Activated CD8-positive, alpha-beta memory T cell treated with anti-CD3 and anti-CD28 coated beads for 48 hours (primary cell): Measurements from ENCODE around the gene CAVIN1.
"Not testable (repeated sequence)": the region's sequence is repeated elsewhere in the genome, so short reads cannot be mapped to it uniquely, and the experiment has no call there.

ENCODE experiments used
- DNase-seq, 3 experiments: peaks; one replicate each; pipeline ENCODE4 v3.0.0-alpha.2; 2020; ENCODE audit warnings: low read depth in 2 of 3, low spot score in 2 of 3

Gene CAVIN1

GRCh38 chr17:42378959-42379594, 44.0 kb downstream of the CAVIN1 start:
- no peak for DNase-seq

- no peak for DNase-seq
Observed at GRCh38 chr17:42378359-42378958, 44.6 kb downstream of the CAVIN1 start.

- DNase-seq, result no peak
Observed at GRCh38 chr17:42373896-42374295, 49.2 kb downstream of the CAVIN1 start.

GRCh38 chr17:42372142-42372541, 50.9 kb downstream of the CAVIN1 start:
- no peak for DNase-seq

GRCh38 chr17:42368797-42369561, 54.1 kb downstream of the CAVIN1 start:
- DNase-seq, result not testable (repeated sequence)

GRCh38 chr17:42368310-42368709, 54.7 kb downstream of the CAVIN1 start:
- DNase-seq, result not testable (repeated sequence)

- DNase-seq, result not testable (repeated sequence)
Observed at GRCh38 chr17:42366176-42367023, 56.7 kb downstream of the CAVIN1 start.

- DNase-seq, result no peak
Observed at GRCh38 chr17:42365136-42365535, 57.9 kb downstream of the CAVIN1 start.

- DNase-seq, result no peak
Observed at GRCh38 chr17:42363767-42364585, 59.1 kb downstream of the CAVIN1 start.

GRCh38 chr17:42363231-42363630, 59.8 kb downstream of the CAVIN1 start:
- DNase-seq, result no peak

GRCh38 chr17:42362245-42362961, 60.7 kb downstream of the CAVIN1 start:
- no peak for DNase-seq

- no peak for DNase-seq
Observed at GRCh38 chr17:42361781-42362186, 61.3 kb downstream of the CAVIN1 start.

GRCh38 chr17:42360388-42360787, 62.7 kb downstream of the CAVIN1 start:
- not testable (repeated sequence) for DNase-seq

- DNase-seq, result no peak
Observed at GRCh38 chr17:42359133-42359532, 63.9 kb downstream of the CAVIN1 start.

GRCh38 chr17:42358434-42358833, 64.6 kb downstream of the CAVIN1 start:
- DNase-seq, result no peak

- DNase-seq, result no peak
Observed at GRCh38 chr17:42354956-42355843, 67.9 kb downstream of the CAVIN1 start.
